Measurements from ENCODE around the gene OR2D2.
"Not testable (repeated sequence)": the region's sequence is repeated elsewhere in the genome, so short reads cannot be mapped to it uniquely, and the experiment has no call there.

OR2D2 gene

GRCh38 chr11:6855971-6856541 lies 36.2 kb downstream of the OR2D2 start:
- no peak for DNase-seq (ENCODE audit: insufficient read length, low spot score)
- FAIRE-seq: no peak

GRCh38 chr11:6854801-6855200 lies 37.5 kb downstream of the OR2D2 start:
- FAIRE-seq: not testable (repeated sequence)

More at GRCh38 chr11:6855971-6856541, 36.2 kb downstream of the OR2D2 start:
- no peak for TF ChIP-seq CTCF (IDR thresholded peaks at IDR 0.05; ENCODE audit: insufficient read depth, missing control alignments)

GRCh38 chr11:6850526-6850925 lies 41.8 kb downstream of the OR2D2 start:
- no peak for TF ChIP-seq CTCF (IDR thresholded peaks at IDR 0.05; ENCODE audit: insufficient read depth, missing control alignments)
- no peak for FAIRE-seq
- no peak for DNase-seq (ENCODE audit: insufficient read length, low spot score)

More at GRCh38 chr11:6854801-6855200, 37.5 kb downstream of the OR2D2 start:
- DNase-seq (ENCODE audit: insufficient read length, low spot score): not testable (repeated sequence)

GRCh38 chr11:6845383-6845782 lies 46.9 kb downstream of the OR2D2 start, which contains the start of gene OR10A5:
Gene OR10A5, plus strand, starts transcription at chr11:6845683. Its CDS starts 0 bp downstream, at chr11:6845683.
- no peak for DNase-seq (ENCODE audit: insufficient read length, low spot score)
- TF ChIP-seq CTCF (IDR thresholded peaks at IDR 0.05; ENCODE audit: insufficient read depth, missing control alignments): no peak
- FAIRE-seq: no peak

- no peak for DNase-seq (ENCODE audit: insufficient read length, low spot score)
- FAIRE-seq: no peak
Measured at GRCh38 chr11:6844356-6844755, 47.9 kb downstream of the OR2D2 start.

GRCh38 chr11:6843670-6844069 lies 48.6 kb downstream of the OR2D2 start:
- DNase-seq (ENCODE audit: insufficient read length, low spot score) (no peak), FAIRE-seq (no peak)

More at GRCh38 chr11:6844356-6844755, 47.9 kb downstream of the OR2D2 start:
- TF ChIP-seq CTCF (IDR thresholded peaks at IDR 0.05; ENCODE audit: insufficient read depth, missing control alignments): no peak

GRCh38 chr11:6841694-6842093 lies 50.6 kb downstream of the OR2D2 start:
- no peak for TF ChIP-seq CTCF (IDR thresholded peaks at IDR 0.05; ENCODE audit: insufficient read depth, missing control alignments)
- DNase-seq (ENCODE audit: insufficient read length, low spot score) (no peak), FAIRE-seq (no peak)

More at GRCh38 chr11:6843670-6844069, 48.6 kb downstream of the OR2D2 start:
- TF ChIP-seq CTCF (IDR thresholded peaks at IDR 0.05; ENCODE audit: insufficient read depth, missing control alignments): no peak

All from D721Med (cell line).